GM23248 (cell line): ENCODE measurements around the gene FAM83E. TPM values are rescaled to one million over a fixed set of nuclear protein-coding genes. Genes with fewer than 3 reads are reported as not detected.

Experiments used
- DNase-seq: peaks from one replicate; pipeline ENCODE4 v3.0.0-alpha.2; 2015
- H2AFZ ChIP-seq: fragments of 200-600 bp; sonication (generic); 2 replicates; pipeline ENCODE4 v1.6.1; 2016; ENCODE audit warnings: antibody characterized with exemption
- H3F3A ChIP-seq: fragments of 200-600 bp; sonication (generic); 2 replicates; pipeline ENCODE4 v1.6.1; 2016; ENCODE audit warnings: mild to moderate bottlenecking, antibody characterized with exemption, mixed run types; ENCODE audit not compliant: insufficient read depth
- H3K27ac ChIP-seq: fragments of 200-600 bp; sonication (generic); 2 replicates; pipeline ENCODE4 v1.5.1; 2016; ENCODE audit warnings: mild to moderate bottlenecking
- H3K27me3 ChIP-seq: fragments of 200-600 bp; sonication (generic); replicated peaks from 2 replicates; pipeline ENCODE4 v1.6.1; 2016; ENCODE audit warnings: mild to moderate bottlenecking; ENCODE audit not compliant: insufficient read depth
- H3K36me3 ChIP-seq: fragments of 200-600 bp; sonication (generic); 2 replicates; pipeline ENCODE4 v1.6.1; 2016; ENCODE audit warnings: low read depth, mild to moderate bottlenecking
- H3K4me1 ChIP-seq: fragments of 200-600 bp; sonication (generic); 2 replicates; pipeline ENCODE4 v1.6.1; 2016; ENCODE audit warnings: mild to moderate bottlenecking; ENCODE audit not compliant: insufficient read depth
- H3K4me2 ChIP-seq: fragments of 200-600 bp; sonication (generic); one replicate; pipeline ENCODE4 v1.6.1; 2016; ENCODE audit warnings: mild to moderate bottlenecking; ENCODE audit not compliant: unreplicated experiment
- H3K4me3 ChIP-seq: fragments of 200-600 bp; sonication (generic); 2 replicates; pipeline ENCODE4 v1.5.1; 2016; ENCODE audit warnings: mild to moderate bottlenecking
- H3K79me2 ChIP-seq: fragments of 200-600 bp; sonication (generic); 2 replicates; pipeline ENCODE4 v1.6.1; 2016; ENCODE audit warnings: mild to moderate bottlenecking; ENCODE audit not compliant: insufficient read depth
- H3K9ac ChIP-seq: fragments of 200-600 bp; sonication (generic); 2 replicates; pipeline ENCODE4 v1.6.1; 2016; ENCODE audit warnings: mild to moderate bottlenecking
- H3K9me2 ChIP-seq: fragments of 200-600 bp; sonication (generic); 2 replicates; pipeline ENCODE4 v1.6.1; 2016; ENCODE audit warnings: mixed run types, mild to moderate bottlenecking, moderate library complexity; ENCODE audit not compliant: insufficient read depth
- H3K9me3 ChIP-seq: fragments of 200-600 bp; sonication (generic); one replicate; pipeline ENCODE4 v1.6.1; 2017; ENCODE audit warnings: low read depth
- H4K20me1 ChIP-seq: fragments of 200-600 bp; sonication (generic); 2 replicates; pipeline ENCODE4 v1.6.0; 2016; ENCODE audit not compliant: insufficient read depth
- EZH2 ChIP-seq: fragments of 200-600 bp; sonication (generic); IDR thresholded peaks from 2 replicates; pipeline ENCODE4 v1.6.1; 2018; ENCODE audit warnings: antibody characterized with exemption, mild to moderate bottlenecking; ENCODE audit not compliant: insufficient read depth, poor library complexity, severe bottlenecking
- EZH2phosphoT487 ChIP-seq: fragments of 200-600 bp; sonication (generic); IDR thresholded peaks from 2 replicates; pipeline ENCODE4 v1.6.1; 2018; ENCODE audit warnings: antibody characterized with exemption, moderate library complexity, mild to moderate bottlenecking, low read depth; ENCODE audit not compliant: insufficient read depth
- WGBS, 2 experiments: methylation state at CpG; one replicate each; pipeline ENCODE4 v1.1.6; 2015 to 2017; ENCODE audit warnings: low lambda C conversion rate in 2 of 2, low coverage in 1 of 2; ENCODE audit errors: missing lambda C conversion rate in 2 of 2; 5-methylcytosine and 5-hydroxymethylcytosine counted together
- in situ Hi-C: fragments of 300-500 bp; cut with MboI; formaldehyde crosslinking; loops from 2 replicates; pipeline ENCODE4 v1.15.0; 2020
- polyA plus RNA-seq: library from polyadenylated mRNA; unstranded; fragments of >200 nt; fragmentation: Nextera tagmentation; extraction: Ambion mirVana; gene quantifications from 2 replicates; pipeline ENCODE4 v1.2.1, GENCODE V29; 2016
- total RNA-seq: library from RNA; depleted of rRNA; stranded (reverse); fragments of >200 nt; shearing (Covaris generic); gene quantifications from 2 replicates; pipeline ENCODE4 v1.2.3, GENCODE V29; 2014

FAM83E gene
- total and polyA plus RNA-seq, 2 experiments from 2014 or later, result not detected

GRCh38 chr19:48611872-48612271 is 3.0 kb downstream of the FAM83E start:
- TF ChIP-seq EZH2, result no peak
- no peak for TF ChIP-seq EZH2phosphoT487
- in situ Hi-C loops, result no loop called here
- H3K36me3 ChIP-seq, result peaks cover 16% of the 10 kb centered on the region

GRCh38 chr19:48609571-48610108 is 5.2 kb downstream of the FAM83E start:
- in situ Hi-C loops, result no loop called here
- Histone ChIP-seq H3K9me3 (no peaks in the 10 kb centered on the region), H3K4me2 (no peak overlapping the region), H3K4me3 (no peak overlapping the region), H3F3A (0 out of 2 replicates have a peak, but pooled peaks cover 6% of the 10 kb centered on the region), H3K9me2 (no peaks in the 10 kb centered on the region), H2AFZ (no peak overlapping the region), H4K20me1 (no peaks in the 10 kb centered on the region), H3K4me1 (no peaks in the 10 kb centered on the region), H3K27me3 (no peaks in the 10 kb centered on the region), H3K36me3 (no peaks in the 10 kb centered on the region), H3K9ac (no peak overlapping the region), H3K79me2 (no peaks in the 10 kb centered on the region), H3K27ac (no peak overlapping the region)
- WGBS, 2 experiments, result 90 to 94% methylated on average over 10 to 20 of the region's 20 CpGs
- no peak for TF ChIP-seq EZH2
- TF ChIP-seq EZH2phosphoT487, result no peak
- no peak for DNase-seq

More at GRCh38 chr19:48611872-48612271, 3.0 kb downstream of the FAM83E start:
- H3K4me3 ChIP-seq, result no peak overlapping the region
- no peak overlapping the region for H3K9ac ChIP-seq
- H3F3A ChIP-seq, result peaks cover 12% of the 10 kb centered on the region; the same call in 1 of the 2 replicates
- no peak for DNase-seq
- peaks cover 4% of the 10 kb centered on the region; the same call in 1 of the 2 replicates for H3K4me1 ChIP-seq
- H2AFZ ChIP-seq, result no peak overlapping the region
- H3K9me2 ChIP-seq, result no peaks in the 10 kb centered on the region
- H3K4me2 ChIP-seq, result no peak overlapping the region
- peaks cover 12% of the 10 kb centered on the region for H3K79me2 ChIP-seq
- WGBS, 2 experiments, result 87 to 88% methylated on average over 14 of the region's 14 CpGs
- H4K20me1 ChIP-seq, result 0 out of 2 replicates have a peak, but pooled peaks cover 4% of the 10 kb centered on the region
- no peaks in the 10 kb centered on the region for H3K27me3 ChIP-seq
- H3K27ac ChIP-seq, result no peak overlapping the region
- H3K9me3 ChIP-seq, result no peaks in the 10 kb centered on the region

- in situ Hi-C loops, result no loop called here
- no peak for TF ChIP-seq EZH2
- no peak for TF ChIP-seq EZH2phosphoT487
- no peaks in the 10 kb centered on the region for H3K9me2 ChIP-seq
- WGBS, 2 experiments, result 12 to 20% methylated on average over 9 of the region's 9 CpGs
- H3K9ac ChIP-seq, result no peak overlapping the region
- H3K4me1 ChIP-seq, result no peaks in the 10 kb centered on the region
- DNase-seq, result peak; percentile 73
- H3K36me3 ChIP-seq, result no peaks in the 10 kb centered on the region
- H3K4me2 ChIP-seq, result peak overlapping the region; percentile 61
- H3K9me3 ChIP-seq, result no peaks in the 10 kb centered on the region
- H4K20me1 ChIP-seq, result no peaks in the 10 kb centered on the region
- H3F3A ChIP-seq, result 0 out of 2 replicates have a peak, but pooled peaks cover 2% of the 10 kb centered on the region
- H3K4me3 ChIP-seq, result no peak overlapping the region
- peak overlapping the region; percentile 87 for H2AFZ ChIP-seq
- no peaks in the 10 kb centered on the region for H3K27me3 ChIP-seq
- H3K27ac ChIP-seq, result no peak overlapping the region
- H3K79me2 ChIP-seq, result no peaks in the 10 kb centered on the region
Measured at GRCh38 chr19:48608798-48609263, 6.0 kb downstream of the FAM83E start.

GRCh38 chr19:48607359-48607755 is 7.5 kb downstream of the FAM83E start:
- TF ChIP-seq EZH2phosphoT487, result no peak
- no peak for TF ChIP-seq EZH2
- no peaks in the 10 kb centered on the region for H3F3A ChIP-seq
- no peaks in the 10 kb centered on the region for H4K20me1 ChIP-seq
- H3K4me3 ChIP-seq, result no peak overlapping the region
- H3K9me2 ChIP-seq, result no peaks in the 10 kb centered on the region
- DNase-seq, result no peak
- H3K79me2 ChIP-seq, result no peaks in the 10 kb centered on the region
- in situ Hi-C loops, result no loop called here
- H3K4me1 ChIP-seq, result no peaks in the 10 kb centered on the region
- H3K27ac ChIP-seq, result no peak overlapping the region
- H3K9me3 ChIP-seq, result no peaks in the 10 kb centered on the region
- H3K4me2 ChIP-seq, result no peak overlapping the region
- WGBS, 2 experiments, result 75 to 78% methylated on average over 7 of the region's 7 CpGs
- H3K9ac ChIP-seq, result no peak overlapping the region
- H2AFZ ChIP-seq, result no peak overlapping the region
- no peaks in the 10 kb centered on the region for H3K36me3 ChIP-seq
- H3K27me3 ChIP-seq, result no peaks in the 10 kb centered on the region
